Glutamatergic neuron (in vitro differentiated cells): Measurements from ENCODE around the gene LGMN. TPM values are rescaled to one million over a fixed set of nuclear protein-coding genes. Genes with fewer than 3 reads are reported as not detected.

Experiments used
- DNase-seq: peaks from one replicate; pipeline ENCODE4 v3.0.0; 2022
- H3K27ac Mint-ChIP-seq: one replicate; pipeline ENCODE4 v1.8.0; 2020; ENCODE audit warnings: mild to moderate bottlenecking, mixed read lengths, inconsistent platforms; ENCODE audit not compliant: unreplicated experiment
- H3K27me3 Mint-ChIP-seq: one replicate; pipeline ENCODE4 v1.8.0; 2020; ENCODE audit warnings: mild to moderate bottlenecking, moderate library complexity, mixed read lengths, inconsistent platforms; ENCODE audit not compliant: unreplicated experiment
- H3K36me3 Mint-ChIP-seq: one replicate; pipeline ENCODE4 v1.8.0; 2020; ENCODE audit warnings: mild to moderate bottlenecking, mixed read lengths, inconsistent platforms; ENCODE audit not compliant: unreplicated experiment
- H3K4me1 Mint-ChIP-seq: one replicate; pipeline ENCODE4 v1.8.0; 2020; ENCODE audit warnings: mild to moderate bottlenecking, low read depth, mixed read lengths, inconsistent platforms; ENCODE audit not compliant: unreplicated experiment
- H3K4me3 Mint-ChIP-seq: one replicate; pipeline ENCODE4 v1.8.0; 2020; ENCODE audit warnings: mild to moderate bottlenecking, mixed read lengths, inconsistent platforms; ENCODE audit not compliant: unreplicated experiment
- H3K9me3 Mint-ChIP-seq: one replicate; pipeline ENCODE4 v1.8.0; 2020; ENCODE audit warnings: mild to moderate bottlenecking, moderate library complexity, mixed read lengths, inconsistent platforms; ENCODE audit not compliant: unreplicated experiment
- total RNA-seq: library from RNA; stranded (reverse); fragmentation: NEBNext Ultra II Directional; extraction: Animal tissue kit (Norgen Biotek cat#: 25700); gene quantifications from one replicate; pipeline ENCODE4 v1.2.1, GENCODE V29; 2021; ENCODE audit not compliant: unreplicated experiment
- TF ChIP-seq, protein P1 (sequence below): fragments of 200-600 bp; sonication (generic); IDR thresholded peaks from one replicate; pipeline ENCODE4 v1.5.0; 2021; ENCODE audit not compliant: partially characterized antibody, unreplicated experiment

The LGMN gene
- total RNA-seq, 1 donor from 2014 or later, result 36.9 TPM

DNA sequence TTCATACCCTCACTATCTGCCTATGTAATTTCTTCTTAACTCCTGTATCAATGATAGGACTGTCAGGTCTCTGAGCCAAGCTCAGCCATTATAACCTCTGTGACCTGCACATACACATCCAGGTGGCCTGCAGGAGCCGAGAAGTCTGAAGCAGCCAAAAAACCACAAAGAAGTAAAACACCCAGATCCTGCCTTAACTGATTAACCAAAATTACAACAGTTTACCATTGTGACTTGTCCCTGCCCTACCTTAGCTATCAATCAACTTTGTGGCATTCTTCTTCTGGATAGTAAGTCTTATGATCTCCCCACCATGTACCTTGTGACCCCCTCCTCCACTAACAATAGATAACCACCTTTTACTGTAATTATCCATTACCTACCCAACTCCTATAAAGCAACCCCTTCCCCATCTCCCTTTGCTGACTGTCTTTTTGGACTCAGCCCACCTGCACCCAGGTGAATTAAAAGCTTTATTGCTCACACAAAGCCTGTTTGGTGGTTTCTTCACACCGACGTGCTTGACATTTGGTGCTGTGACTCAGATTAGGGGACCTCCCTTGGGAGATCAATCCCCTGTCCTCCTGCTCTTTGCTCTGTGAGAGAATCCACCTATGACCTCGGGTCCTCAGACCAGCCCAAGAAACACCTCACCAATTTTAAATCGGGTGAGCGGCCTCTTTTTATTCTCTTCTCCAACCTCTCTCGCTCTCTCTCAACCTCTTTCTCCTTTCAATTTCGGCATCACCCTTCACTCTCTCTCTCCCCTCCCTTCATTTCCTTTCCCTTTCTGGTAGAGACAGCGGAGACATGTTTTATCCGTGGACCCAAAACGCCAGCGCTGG, 11.5 kb upstream of the LGMN start:
- TF ChIP-seq, protein P1, sequence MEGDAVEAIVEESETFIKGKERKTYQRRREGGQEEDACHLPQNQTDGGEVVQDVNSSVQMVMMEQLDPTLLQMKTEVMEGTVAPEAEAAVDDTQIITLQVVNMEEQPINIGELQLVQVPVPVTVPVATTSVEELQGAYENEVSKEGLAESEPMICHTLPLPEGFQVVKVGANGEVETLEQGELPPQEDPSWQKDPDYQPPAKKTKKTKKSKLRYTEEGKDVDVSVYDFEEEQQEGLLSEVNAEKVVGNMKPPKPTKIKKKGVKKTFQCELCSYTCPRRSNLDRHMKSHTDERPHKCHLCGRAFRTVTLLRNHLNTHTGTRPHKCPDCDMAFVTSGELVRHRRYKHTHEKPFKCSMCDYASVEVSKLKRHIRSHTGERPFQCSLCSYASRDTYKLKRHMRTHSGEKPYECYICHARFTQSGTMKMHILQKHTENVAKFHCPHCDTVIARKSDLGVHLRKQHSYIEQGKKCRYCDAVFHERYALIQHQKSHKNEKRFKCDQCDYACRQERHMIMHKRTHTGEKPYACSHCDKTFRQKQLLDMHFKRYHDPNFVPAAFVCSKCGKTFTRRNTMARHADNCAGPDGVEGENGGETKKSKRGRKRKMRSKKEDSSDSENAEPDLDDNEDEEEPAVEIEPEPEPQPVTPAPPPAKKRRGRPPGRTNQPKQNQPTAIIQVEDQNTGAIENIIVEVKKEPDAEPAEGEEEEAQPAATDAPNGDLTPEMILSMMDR, result no peak
- DNase-seq, result no peak
- H3K4me1 Mint-ChIP-seq, result peaks cover 2% of the 10 kb centered on the region
- H3K27me3 Mint-ChIP-seq, result peaks cover 2% of the 10 kb centered on the region
- H3K9me3 Mint-ChIP-seq, result peaks cover 2% of the 10 kb centered on the region
- no peak overlapping the region for H3K27ac Mint-ChIP-seq
- no peaks in the 10 kb centered on the region for H3K36me3 Mint-ChIP-seq
- H3K4me3 Mint-ChIP-seq, result no peak overlapping the region

DNA sequence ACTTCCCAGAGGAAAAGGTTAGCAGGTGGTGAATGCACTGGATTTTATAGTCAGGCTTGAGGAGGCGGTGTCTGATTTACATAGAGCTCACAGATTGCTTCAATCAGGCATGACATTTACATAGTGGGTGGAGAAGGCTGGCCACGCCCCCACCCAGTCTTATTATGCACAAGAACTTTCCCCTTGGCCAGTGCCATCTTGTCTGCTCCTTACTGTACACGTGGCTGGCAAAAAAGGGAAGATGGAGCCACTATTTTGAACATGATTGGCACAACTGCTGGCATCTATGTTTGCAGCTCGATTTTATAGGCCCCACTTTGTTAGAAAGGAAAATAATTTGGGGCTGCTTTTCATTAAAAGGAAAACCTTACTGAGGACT, 10.9 kb upstream of the LGMN start:
- H3K36me3 Mint-ChIP-seq, result no peaks in the 10 kb centered on the region
- H3K4me1 Mint-ChIP-seq, result peaks cover 2% of the 10 kb centered on the region
- peaks cover 2% of the 10 kb centered on the region for H3K9me3 Mint-ChIP-seq
- no peak overlapping the region for H3K27ac Mint-ChIP-seq
- DNase-seq, result peak; percentile 46
- TF ChIP-seq, protein P1, result no peak
- H3K4me3 Mint-ChIP-seq, result no peak overlapping the region
- peaks cover 2% of the 10 kb centered on the region for H3K27me3 Mint-ChIP-seq

DNA sequence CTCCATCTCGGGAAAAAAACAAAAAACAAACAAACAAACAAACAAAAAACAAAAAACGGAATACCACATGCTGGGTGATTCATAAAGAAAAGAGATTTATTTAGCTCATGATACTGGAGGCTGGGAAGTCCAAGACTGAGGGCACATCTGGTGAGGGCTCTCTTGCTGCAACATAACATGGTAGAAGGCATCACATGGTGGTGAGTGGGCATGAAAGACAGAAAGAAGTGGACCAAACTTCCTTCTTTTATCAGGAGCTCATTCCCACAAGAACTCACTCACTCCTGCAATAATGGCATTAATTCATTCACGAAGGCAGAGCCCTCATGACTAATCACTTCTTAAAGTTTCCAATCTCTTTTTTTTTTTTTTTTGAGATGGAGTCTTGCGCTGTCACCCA, 8.0 kb upstream of the LGMN start:
- H3K36me3 Mint-ChIP-seq, result no peaks in the 10 kb centered on the region
- no peak for DNase-seq
- H3K9me3 Mint-ChIP-seq, result peaks cover 2% of the 10 kb centered on the region
- TF ChIP-seq, protein P1, result no peak
- peaks cover 4% of the 10 kb centered on the region for H3K27me3 Mint-ChIP-seq
- H3K27ac Mint-ChIP-seq, result no peak overlapping the region
- H3K4me1 Mint-ChIP-seq, result peaks cover 6% of the 10 kb centered on the region
- H3K4me3 Mint-ChIP-seq, result no peak overlapping the region

DNA sequence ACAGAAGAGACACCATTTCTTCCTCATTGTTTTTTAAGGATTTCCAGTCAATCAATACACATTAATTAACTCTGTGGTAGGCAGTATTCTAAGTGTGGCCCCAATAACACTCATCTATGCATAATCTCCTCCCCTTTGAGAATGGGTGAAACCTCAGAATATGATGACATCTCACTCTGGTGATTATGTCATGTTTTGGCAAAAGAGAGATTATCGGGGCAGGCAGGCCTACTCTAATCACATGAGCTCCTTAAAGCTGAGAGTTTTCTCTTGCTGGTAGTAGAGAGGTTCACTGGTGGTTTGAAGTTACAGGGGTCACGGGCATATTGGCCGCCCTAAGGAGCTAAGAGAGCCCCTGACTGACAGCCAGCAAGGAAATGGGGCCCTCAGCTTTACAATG, 7.1 kb upstream of the LGMN start:
- no peak overlapping the region for H3K27ac Mint-ChIP-seq
- no peaks in the 10 kb centered on the region for H3K36me3 Mint-ChIP-seq
- DNase-seq, result no peak
- H3K9me3 Mint-ChIP-seq, result no peaks in the 10 kb centered on the region
- H3K4me1 Mint-ChIP-seq, result peaks cover 6% of the 10 kb centered on the region
- H3K4me3 Mint-ChIP-seq, result no peak overlapping the region
- TF ChIP-seq, protein P1, result no peak
- peaks cover 1% of the 10 kb centered on the region for H3K27me3 Mint-ChIP-seq

DNA sequence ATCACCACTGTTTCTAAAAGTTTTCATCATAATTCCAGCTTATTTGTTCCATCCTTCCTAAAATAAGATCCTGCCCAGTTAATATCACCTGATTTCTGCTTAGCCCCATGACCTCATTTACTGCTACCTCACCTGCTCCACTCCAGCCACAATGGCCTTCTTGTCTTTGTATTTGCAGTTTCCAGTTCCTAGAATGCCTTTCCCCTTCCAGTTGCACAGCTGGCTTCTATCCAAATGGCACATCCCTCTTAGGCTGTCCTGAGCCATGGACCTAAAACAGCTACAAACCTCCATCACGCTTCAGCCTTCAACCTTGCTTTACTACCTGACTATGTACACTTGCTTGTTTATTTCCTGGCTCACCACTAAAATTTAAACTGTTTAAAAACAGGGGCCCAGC, 6.5 kb upstream of the LGMN start:
- Mint-ChIP-seq H3K4me3 (no peak overlapping the region), H3K27me3 (peaks cover 1% of the 10 kb centered on the region), H3K9me3 (no peaks in the 10 kb centered on the region), H3K36me3 (no peaks in the 10 kb centered on the region), H3K27ac (no peak overlapping the region), H3K4me1 (peaks cover 6% of the 10 kb centered on the region)
- TF ChIP-seq, protein P1, result no peak
- no peak for DNase-seq
